Mesenteric fat pad (tissue), 1 donor: ENCODE measurements around the gene C11orf71. TPM values are rescaled to one million over a fixed set of nuclear protein-coding genes. Genes with fewer than 3 reads are reported as not detected.

Source experiments
- DNase-seq: peaks from one replicate; pipeline ENCODE4 v3.0.0-alpha.2; 2020; ENCODE audit warnings: low spot score
- long read RNA-seq: library from polyadenylated mRNA; unstranded; transcript quantifications from one replicate; pipeline ENCODE4 v2.0.0, GENCODE V29; 2020
- total RNA-seq: library from RNA; stranded (reverse); fragmentation: NEBNext Ultra II Directional; extraction: Animal tissue kit (Norgen Biotek cat#: 25700); gene quantifications from one replicate; pipeline ENCODE4 v1.2.1, GENCODE V29; 2021
- donor health status: DM: yes; HTN: yes; CAD: no.

Gene C11orf71, protein sequence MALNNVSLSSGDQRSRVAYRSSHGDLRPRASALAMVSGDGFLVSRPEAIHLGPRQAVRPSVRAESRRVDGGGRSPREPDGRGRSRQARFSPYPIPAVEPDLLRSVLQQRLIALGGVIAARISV
- total RNA-seq = 6.6 TPM
- long read RNA-seq, transcript C11orf71-202 (1 exons, 1,980 nt) = major isoform, 12 of 12 reads
- long read RNA-seq, partial matches to known transcripts = 0 of 12 reads
- long read RNA-seq, other reads (novel, unspliced or antisense) = 0 of 12 reads

DNA sequence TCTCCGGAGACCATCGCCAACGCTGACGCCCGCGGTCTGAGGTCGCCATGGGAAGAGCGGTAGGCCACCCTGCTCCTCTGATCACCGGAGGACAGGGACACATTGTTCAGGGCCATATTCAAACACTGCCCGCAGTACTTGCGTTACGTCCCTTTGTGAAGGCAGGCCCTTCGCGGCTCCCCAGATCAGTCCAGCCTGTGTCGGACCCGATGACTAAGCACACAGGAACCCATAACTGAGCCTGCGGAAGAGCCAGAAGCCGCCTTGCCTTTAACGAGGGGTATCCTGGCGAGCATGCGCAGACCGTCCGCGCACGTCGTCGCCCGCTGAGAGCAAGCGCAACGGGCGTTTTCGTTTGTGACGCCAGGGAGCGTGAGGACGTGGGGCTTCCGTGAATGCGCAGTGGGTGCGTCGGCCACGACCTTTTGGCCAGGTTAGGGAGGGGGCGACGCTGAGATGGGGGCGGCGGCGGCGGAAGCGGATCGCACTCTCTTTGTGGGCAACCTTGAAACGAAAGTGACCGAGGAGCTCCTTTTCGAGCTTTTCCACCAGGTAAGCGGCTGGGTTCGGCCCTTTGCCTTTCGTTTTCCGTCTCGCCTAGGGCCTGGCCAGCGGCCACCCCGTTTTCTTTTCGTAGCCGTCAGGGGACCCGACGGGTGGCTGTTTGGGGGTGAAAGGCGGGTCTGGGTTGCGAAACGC, at the start of gene C11orf71, which contains the start of gene RBM7:
Gene C11orf71, minus strand, starts transcription at position 296 of the 699 bp plus-strand sequence. Its CDS starts 180 bp downstream, at position 116.
Gene RBM7, plus strand, starts transcription at position 451 of the 699 bp plus-strand sequence. Its CDS starts 6 bp downstream, at position 457.
- peak; percentile 99 for DNase-seq

DNA sequence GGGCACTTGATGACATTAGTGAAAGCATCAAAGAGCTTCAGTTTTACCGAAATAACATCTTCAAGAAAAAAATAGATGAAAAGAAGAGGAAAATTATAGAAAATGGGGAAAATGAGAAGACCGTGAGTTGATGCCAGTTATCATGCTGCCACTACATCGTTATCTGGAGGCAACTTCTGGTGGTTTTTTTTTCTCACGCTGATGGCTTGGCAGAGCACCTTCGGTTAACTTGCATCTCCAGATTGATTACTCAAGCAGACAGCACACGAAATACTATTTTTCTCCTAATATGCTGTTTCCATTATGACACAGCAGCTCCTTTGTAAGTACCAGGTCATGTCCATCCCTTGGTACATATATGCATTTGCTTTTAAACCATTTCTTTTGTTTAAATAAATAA, 49.5 kb upstream of the C11orf71 start:
- DNase-seq = no peak

DNA sequence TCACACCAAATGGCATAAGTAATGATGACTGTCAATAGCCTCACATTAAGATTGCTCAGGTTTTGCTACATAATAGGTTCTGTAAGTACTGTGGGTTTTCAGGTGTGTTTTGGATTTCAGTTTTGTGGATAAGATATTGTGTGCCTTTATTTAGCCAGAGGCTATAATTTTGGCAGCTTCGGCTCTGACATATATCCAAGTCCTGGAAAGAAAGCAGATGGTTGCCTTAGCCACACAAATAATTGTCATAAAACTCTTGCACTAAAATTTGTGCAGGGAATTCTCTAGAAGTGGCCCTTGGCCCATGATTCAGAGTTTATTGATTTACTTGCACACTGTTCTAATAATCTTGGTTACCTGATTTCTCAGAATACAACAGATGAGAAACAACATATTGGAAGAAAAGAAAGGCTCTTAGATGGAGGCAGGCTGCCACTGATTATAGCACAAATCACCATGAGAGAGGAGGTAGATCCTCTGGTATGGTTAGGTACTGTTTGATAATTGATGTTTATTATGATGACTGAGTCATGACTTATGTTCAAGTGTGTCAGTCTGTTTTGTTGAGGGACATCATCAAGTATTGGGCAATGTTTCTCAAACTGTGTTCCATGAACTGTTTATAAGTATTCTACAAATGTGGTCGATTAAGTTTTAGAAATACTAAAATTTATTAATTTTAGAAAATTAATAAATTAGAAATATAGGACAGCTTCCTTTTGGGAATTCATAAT, 48.6 kb upstream of the C11orf71 start:
- DNase-seq = no peak

DNA sequence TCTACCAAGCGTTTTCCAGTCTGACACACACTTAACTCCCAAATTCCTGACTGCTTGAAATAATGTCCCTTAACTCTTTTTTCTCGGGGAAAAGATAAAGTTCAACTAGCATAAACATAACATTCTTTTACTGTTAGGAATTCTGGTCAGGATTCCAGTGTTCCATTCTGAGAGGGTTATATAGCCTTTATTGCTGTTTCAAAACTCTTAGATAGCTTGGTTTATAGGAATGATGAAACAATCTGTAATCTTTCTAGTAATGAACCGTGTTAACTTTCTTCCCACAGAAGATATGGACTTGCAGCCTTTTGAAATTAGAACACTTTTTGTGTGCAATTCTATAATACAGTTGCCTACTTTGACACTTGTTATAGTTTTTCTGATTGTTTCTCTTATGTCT, 47.6 kb upstream of the C11orf71 start:
- no peak for DNase-seq

DNA sequence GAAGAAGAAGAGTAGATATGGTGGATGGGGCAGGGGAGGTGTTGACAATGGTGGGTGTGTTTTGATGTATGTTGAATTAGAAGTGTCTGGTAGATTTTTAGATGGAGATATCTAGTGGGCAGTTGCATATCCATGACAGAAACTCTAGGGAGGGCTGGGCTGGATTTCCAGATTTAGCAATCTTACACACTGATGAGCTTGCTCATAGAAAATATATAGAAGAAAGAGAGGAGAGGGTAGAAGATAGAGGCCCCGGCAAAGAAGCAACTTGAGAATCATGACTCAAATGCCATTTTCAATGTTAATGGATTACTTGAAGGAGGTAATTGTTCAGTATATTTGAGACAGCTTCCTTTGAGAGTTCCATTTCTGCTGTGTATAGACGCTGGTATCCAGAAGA, 47.1 kb upstream of the C11orf71 start:
- DNase-seq = no peak

DNA sequence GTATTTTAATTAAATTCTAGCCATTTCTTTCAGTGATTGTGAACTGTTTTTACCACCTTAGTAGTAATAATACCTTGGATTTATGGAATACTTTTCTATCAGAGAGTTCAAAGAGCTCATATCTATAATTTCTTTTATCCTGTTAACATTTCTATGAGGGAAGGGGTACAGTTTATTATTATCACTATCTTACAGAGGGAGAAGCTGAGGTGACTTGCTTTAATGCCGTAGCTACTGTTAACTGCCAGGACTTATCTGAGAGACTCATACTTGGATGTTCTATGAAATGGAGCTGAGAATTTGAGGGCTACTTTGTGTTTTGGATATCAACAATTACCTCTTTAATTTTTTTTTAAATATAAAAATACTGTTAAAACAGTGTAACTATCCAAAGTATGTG, 42.2 kb upstream of the C11orf71 start:
- no peak for DNase-seq

DNA sequence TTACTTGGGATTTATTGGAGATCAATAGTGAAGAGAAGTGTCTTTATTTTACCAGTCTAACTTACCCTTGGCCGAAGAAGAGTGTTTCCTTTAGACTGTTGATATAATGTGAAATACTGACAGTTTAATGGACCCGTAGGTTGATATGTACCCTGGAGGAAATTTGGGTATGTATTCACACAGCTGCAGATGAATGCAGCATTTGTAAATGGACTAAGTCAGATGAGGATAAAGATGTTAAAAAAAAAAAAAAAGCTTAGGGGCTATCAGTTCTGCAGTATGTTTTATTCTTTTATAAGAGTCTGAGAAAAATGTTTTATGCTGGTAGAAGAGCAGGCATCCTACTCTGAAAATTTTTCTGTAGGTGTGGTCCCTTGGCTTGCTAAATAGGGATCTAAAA, 41.6 kb upstream of the C11orf71 start:
- DNase-seq = no peak

DNA sequence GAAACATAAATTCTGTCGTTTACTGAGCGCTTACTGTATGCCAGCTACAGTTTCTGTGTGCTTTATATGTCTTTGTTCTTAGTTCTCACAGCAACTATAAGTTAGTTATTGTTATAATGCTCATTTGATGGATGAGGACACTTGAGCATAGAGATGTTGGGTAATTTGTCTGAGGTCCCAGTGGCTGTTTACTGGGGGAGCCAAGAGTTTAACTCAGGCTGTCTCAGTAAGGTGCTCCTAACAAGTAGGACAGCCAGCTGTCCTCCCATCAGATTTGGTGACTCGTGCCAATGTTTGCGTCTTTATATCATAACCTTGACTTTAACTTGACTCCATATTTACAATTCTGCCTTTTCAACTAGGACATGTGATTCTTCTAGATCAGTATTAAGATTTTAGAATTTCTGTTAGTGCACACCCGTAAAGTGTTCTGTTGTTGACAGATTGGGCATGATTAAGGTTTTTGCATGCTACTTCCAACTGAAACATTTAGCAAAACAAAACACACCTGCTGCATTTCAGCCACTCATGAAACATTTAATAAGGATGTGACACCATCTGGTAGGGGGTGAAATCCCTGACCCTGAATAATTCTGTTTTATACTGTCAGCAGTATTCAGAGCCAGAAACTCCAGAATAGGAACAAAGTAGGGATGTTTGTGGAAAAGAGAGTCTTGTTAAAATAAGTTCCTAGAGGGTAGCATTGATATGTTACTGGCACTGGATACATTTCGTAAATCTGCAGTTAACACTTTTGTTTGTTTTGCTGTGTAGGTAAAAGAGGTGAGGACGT, 40.9 kb upstream of the C11orf71 start:
- no peak for DNase-seq

DNA sequence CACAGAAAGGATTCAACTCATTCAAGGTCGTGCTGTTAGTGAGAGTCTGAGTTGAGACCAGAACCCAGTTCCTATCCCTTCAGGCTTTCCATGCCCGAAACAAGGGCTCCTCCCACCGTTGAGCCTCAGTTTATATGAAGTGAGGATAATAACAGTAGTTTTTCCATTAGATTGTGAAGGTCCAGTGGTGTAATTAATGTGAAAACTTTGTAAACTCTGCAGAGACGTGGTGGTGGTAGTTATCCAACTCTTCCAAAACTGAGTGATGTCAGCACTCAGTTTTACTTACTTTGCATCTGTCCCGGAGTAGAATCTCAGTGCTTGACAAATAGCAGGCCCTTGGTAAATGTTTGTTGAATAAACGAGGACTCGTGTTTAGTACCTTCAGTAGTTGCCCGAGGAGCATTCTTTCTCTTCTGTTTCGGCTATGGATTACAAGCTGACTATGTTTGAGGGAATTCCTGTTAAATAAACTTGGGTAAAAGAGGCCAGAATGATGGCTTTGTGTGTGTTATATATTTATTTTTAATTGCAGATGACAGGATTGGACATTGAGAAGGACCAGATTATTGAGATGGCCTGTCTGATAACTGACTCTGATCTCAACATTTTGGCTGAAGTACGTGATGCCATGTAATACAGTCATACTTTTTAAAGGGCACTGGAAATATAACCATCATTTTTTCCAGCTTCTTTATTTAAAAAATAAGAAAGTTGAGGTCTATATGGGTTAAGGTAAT, 40.0 kb upstream of the C11orf71 start:
- no peak for DNase-seq

DNA sequence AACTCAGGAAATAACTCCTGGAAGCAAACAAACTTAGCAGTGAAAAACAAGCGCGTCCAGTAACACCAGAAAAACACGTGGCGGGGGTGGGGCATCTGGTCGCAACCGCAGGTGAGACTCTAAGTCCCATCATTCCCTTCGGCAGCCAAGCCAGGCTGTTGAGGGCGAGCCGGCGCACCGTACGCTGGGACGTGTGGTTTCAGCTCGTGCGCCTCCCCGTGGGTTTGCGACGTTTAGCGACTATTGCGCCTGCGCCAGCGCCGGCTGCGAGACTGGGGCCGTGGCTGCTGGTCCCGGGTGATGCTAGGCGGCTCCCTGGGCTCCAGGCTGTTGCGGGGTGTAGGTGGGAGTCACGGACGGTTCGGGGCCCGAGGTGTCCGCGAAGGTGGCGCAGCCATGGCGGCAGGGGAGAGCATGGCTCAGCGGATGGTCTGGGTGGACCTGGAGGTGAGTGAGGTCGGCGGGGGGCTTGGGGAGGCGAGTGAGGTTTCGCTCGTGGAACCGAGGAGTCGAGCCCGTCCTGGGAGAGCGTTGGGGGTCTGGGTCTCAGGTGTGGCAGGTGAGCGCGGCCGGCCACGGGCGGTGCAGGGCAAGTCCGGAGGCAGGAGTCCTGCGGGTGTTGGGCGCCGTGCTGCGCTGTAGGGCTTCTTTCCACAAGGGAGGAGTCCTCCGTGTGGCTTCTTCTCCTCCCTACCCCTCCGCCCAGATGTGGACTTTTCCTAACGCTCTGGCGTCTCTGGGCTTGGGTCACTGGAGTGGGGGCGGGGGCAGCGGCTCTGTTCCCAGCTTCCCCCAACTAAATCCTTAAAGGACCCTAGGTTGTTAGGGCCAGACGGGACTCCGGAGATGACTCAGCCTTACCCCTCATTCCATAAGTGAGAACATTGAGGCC, 39.2 kb upstream of the C11orf71 start, which contains the start of gene REXO2:
Gene REXO2, plus strand, starts transcription at position 239 of the 892 bp plus-strand sequence. Its CDS starts 62 bp downstream, at position 301.
- peak; percentile 96 for DNase-seq

DNA sequence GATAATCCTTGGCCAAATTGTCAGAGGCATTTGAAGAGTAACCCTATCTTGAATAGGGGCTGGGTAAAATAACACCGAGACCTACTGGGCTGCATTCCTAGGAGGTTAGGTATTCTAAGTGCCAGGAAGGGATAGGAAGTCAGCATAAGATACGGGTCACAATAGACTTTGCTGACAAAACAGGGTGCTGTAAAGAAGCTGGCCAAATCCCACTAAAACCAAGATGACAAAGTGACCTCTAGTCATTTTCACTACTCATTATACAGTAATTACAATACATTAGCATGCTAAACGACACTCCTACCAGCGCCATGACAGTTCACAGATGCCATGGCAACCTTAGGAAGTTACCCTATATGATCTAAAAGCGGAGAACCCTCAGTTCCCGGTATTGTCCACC, 38.0 kb upstream of the C11orf71 start:
- DNase-seq = no peak

DNA sequence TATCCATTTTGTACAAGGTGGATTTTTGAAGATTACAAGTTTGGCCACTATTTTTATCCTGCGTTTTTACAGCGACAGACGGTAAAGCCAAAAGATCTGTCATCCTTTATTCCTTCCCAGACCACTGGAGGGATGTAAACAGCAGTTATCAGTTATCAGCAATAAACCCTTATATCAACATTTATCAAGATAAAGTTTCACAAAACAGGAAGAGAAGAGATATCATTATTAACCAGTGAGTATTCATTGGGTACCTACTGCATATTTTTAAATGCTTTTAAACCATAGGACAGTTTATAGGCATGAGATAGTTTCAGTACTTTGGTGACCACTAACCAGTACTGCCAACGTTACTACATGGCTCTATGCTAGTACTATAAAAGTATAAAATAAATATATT, 33.1 kb upstream of the C11orf71 start:
- no peak for DNase-seq

DNA sequence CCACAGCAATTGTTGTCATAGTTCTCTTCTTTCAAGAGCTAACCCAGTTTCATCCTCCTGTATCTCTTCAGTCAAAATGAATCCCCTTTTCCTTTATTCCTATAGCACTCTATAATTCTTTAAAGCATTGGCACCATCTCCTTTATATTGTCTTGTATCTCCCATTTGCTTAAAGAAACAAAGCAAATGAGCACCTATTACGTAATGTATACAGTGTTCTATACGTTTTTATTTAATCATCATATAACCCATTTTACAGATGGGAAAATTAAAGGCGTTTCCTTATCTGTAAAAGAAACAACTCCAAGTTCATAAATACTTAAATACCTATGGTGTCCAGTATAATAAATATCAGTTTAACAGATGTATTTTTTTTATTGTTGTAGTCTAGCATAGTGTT, 32.6 kb upstream of the C11orf71 start:
- DNase-seq = no peak

DNA sequence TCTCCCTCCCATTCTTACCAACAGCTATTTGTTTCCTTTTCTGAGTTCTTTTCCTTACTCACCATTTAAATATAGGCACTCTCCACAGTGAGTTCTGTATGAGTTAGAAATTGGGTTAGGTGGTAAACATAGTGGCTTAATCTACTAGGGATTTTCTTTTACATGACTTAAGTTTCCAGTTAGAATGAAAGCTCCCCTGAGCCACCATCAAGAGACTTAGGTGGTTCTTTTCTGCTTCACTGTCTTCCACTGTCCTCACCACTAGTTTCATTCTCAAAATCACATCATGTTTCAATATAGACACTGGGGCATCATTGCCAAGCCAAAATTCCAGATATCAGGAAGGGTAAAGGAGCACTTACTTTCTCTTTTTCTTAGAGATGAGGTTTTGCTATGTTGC, 30.0 kb upstream of the C11orf71 start:
- DNase-seq = no peak

DNA sequence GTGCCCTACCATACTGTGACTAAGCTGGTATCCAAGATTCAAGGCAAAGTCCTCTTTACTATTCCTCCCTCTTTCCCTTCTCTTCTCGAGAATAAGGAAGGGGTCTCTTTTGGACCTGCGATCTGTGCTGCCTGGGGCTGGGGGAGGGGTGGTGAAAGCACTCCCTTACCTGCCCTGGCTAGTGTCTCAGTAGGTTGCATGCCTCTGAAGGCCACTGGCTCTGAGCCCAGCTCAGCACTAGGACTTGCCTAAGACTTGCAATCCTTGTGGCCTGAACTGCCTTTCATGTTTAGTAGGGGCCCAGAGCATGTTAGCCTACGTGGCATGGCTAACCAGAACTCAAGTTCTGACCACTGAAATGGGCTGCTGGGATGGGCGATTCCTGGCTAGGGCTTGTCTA, 26.0 kb upstream of the C11orf71 start:
- DNase-seq = no peak

DNA sequence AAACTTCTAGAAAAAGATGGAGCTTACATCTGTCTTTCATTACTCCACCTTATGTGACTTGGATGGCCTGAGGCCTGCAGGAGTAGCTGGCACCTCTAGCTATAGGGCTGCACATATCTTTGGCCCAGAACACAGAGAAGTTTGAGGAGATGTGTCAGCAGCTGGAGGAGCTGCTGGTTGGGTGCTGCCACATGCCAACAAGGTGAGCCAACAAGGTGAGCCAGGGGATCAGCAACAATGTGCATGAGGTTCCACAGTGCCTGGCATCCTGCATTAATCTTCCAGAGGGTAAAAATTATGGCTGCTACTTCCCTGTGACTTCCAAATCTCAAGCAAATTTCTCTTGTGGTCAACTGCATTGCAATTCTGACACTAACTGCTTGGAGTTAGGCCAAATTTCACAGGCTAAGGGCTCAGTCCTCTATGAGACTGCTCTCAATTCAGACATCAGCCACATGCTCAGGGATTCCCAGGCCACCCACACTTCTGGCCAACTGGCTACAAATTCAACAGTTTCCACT, 16.2 kb upstream of the C11orf71 start:
- DNase-seq = no peak

DNA sequence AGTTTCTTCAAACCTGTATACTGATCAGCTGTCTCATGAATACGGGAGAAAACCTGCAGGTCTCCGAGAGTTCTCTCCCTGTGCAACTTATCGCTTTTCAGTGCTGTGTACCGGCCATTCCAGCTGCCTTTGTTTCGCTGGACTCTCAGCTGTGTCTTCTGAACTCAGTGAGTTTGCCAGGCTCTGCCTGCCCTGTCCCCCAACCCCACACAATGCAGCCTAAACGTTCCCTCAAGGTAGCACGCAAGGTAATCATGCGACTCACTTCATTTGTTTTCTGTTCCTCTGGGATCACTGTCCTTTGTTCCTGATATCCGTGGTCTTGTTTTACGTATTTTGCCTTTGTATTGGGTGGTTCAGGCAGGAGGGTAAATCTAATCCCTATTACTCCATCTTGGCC, 13.6 kb upstream of the C11orf71 start:
- no peak for DNase-seq

DNA sequence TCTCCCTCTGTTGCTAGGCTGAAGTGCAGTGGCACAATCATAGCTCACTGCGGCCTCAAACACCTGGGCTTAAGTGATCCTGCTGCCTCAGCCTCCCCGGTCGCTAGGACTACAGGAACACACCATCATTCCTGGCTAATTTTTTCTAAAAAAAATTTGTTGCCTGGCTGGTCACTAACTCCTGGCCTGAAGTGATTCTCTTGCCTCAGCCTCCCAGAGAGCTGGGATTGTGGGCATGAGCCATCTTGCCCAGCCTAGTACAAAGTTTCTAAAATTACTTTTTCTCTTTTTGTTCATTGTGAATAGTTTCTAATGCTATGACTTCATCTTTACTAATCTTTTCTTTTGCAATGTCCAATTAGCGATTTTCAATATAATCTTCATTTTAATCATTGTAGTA, 12.6 kb upstream of the C11orf71 start:
- DNase-seq = no peak

DNA sequence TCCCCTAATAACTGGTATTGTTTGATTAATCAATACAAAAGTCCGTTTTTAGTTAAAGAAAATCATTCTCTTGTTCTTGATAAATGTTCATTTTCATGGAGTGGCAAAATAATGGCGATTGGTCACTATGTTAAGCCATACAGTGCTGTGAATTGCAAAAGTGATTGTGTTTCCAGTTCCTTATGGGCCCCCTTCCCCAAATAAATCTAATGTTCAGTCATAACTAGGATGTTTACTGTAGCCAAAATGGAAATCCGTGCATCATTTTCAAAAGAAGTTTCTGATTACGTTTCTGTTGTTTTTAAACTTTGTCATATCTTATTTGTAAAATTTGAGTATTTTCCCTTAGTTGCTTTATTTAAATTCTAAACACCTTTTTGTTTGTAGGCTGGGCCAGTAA, 1.0 kb upstream of the C11orf71 start:
- no peak for DNase-seq

DNA sequence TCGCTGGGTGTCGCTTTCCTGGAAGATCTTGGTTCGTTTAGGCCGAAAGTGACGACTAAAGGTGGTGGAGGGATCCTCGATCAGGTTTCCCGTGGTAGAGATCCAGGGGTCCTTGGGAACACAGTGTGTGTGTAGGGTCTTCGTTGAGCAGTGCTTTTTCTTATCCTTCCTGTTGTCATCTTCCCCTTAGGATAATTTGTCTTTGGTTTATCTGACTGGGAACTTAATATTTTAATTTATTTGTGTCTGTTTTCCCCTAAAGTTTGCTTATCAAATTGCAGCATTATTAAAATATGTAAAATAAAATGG, 558 bp upstream of the C11orf71 start:
- DNase-seq = no peak
